Measurements from ENCODE around the gene RAB22A. TPM values are rescaled to one million over a fixed set of nuclear protein-coding genes. Genes with fewer than 3 reads are reported as not detected.
"Not testable (repeated sequence)": the region's sequence is repeated elsewhere in the genome, so short reads cannot be mapped to it uniquely, and the experiment has no call there.

Gene RAB22A
- total RNA-seq, 1 donor from 2014 or later = 7.0 TPM

DNA sequence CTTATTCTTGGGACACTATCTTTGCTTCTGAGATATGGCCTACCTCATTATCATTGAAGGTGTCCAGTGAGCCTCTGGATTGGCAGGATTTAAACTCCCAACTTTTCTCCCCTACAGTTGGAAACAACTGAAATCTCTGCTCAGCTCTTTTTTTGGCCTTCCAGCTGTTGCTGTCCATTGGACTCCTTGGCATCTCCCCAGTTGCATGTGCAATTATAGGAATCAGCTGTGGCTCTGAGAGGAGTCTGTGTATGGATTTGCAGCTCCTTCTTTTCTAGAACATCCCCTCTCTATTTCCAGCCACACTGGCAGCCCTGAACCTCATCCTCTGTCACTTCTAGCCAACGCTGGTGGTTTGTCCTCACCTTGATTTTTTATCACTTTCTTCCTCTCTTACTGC is 21.2 kb downstream of the RAB22A start:
- intact Hi-C loops (cut with micrococcal nuclease) = no loop called here
- ATAC-seq = peak; percentile 60
- DNase-seq = no peak

DNA sequence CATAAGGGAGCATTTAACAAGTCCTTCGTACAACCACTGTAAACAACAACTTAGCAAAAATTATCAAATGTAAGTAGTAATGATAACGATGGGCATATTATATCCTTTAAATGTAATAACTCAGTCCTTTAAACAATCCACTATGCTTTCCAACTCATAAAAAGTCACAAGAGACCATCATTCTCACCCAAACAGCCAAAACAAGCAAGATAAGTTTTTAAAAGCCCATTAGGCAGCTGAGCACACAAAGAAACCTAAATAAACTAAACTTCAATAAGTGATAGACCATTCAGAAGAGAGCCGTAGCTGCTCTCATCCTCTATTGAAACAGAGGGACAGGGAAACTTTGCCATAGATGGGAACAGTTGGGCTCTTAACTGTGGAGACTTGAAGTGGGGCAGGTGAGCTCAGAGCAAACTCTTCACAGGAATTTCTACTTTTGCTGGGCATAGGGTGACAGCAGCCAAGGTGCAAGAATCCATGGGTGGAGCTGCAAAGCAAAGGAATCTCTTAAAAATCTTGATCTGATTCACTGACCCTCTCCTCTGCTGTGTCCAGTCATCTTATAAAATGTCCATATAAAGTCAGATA is 22.5 kb downstream of the RAB22A start:
- intact Hi-C loops (cut with micrococcal nuclease) = no loop called here
- DNase-seq = no peak
- ATAC-seq = no peak

DNA sequence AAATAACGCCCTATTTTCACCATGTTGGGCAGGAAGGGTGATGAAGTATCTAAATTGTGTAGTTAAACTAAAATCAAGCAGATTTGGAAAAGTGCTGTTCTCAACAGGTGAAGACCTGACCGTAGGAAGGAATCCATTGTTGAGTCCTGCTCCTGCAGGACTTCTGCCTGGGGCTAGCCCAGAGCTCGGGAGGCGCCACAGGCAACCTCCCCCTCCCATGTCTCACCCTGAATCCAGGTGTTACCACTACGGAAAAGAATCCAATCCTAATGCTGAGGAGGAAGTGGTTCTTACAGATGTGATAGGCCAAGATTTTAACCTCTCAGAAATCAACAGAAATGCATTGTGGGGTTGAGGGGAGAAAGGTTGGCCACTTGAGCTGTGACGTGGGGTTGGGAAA is 30.2 kb downstream of the RAB22A start:
- intact Hi-C loops (cut with micrococcal nuclease) = no loop called here
- DNase-seq (no peak), ATAC-seq (no peak)

GRCh38 chr20:58340151-58340550 is 30.6 kb downstream of the RAB22A start:
- no peak for ATAC-seq
- no peak for DNase-seq
- intact Hi-C loops (cut with micrococcal nuclease) = no loop called here

- no peak for DNase-seq
- intact Hi-C loops (cut with micrococcal nuclease) = no loop called here
Measured at GRCh38 chr20:58340853-58341252, 31.3 kb downstream of the RAB22A start.

DNA sequence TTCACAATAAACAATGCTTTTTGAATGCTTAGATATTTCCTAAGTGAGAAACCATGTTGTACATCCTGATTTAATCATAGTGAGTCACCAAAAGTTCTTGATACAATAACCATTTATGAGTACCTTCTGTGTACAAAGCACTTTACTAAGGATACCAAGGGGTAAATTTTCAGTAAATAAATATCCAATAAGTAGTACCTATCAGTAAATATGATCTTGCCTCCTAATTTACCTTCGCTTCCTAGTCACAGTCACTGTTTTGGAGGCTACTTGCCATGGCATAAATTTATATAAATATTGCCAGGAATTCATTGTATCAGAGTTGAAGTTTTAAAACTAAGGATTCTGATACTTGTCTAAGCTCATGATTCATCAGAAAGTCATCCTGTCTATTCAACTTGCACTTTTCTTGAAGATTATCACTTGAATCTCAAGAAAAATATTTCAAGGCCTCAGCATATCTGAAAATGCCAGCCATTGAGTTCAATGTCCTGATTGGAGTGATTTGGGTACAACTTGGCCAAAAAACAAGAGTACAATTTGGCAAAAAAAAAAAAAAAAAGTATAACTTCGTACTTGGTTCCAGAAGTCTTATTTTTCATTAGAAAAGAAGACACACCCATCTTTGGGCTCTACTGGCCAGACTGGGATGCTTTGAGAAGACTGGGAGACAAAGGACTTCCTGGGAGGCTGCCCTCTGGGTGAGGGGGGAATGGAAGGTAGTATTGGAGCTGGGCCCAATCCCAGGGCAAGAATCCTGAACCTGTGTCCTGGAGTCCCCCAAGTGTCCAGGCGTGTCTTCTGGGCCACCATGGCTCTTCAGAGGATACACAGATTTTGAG is 32.8 kb downstream of the RAB22A start:
- intact Hi-C loops (cut with micrococcal nuclease) = no loop called here
- DNase-seq = no peak

More at GRCh38 chr20:58340853-58341252, 31.3 kb downstream of the RAB22A start:
- no peak for ATAC-seq

DNA sequence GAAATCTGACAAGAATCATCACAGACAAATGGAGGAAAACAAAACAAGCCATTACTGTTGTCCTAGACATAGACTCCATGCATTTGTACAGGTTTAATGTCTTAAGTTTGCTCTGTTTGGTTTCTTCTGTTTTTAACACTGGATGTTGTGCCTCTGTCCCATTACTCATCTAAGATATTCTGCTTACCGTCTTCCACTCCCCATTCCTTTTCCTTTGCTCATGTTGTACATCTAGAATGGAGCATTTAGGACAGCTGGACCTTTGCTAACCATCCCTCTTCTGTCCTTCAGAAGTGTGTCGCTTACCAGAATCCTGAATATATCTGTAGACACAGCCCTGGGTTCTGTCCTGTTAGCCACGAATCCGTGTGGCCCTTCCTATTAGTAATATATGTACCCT is 35.2 kb downstream of the RAB22A start:
- intact Hi-C loops (cut with micrococcal nuclease) = no loop called here
- DNase-seq (no peak), ATAC-seq (no peak)

More for the DNA sequence above, 32.8 kb downstream of the RAB22A start:
- ATAC-seq = no peak

GRCh38 chr20:58349570-58349969 is 40.1 kb downstream of the RAB22A start:
- ATAC-seq (no peak), DNase-seq (no peak)
- intact Hi-C loops (cut with micrococcal nuclease) = no loop called here

DNA sequence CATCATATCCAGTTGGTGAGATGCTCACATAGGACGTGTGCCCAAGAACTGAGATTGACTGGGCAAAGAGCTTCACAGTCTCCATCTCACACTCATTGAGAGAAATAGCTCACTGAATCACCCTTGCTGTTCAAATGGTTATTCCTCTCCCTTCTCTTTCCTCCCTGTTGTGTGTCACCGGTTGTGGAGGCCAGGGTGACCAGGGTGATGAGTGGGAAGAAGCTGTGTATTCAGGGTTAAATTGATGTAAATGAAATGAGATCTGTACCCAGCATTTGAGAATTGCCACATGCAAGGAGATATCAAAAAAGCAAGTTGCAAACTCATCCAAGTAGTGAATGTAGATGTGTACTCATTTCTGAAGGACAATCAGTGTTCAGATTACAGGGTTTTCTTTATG is 43.0 kb downstream of the RAB22A start:
- ATAC-seq = no peak
- intact Hi-C loops (cut with micrococcal nuclease) = no loop called here
- no peak for DNase-seq

DNA sequence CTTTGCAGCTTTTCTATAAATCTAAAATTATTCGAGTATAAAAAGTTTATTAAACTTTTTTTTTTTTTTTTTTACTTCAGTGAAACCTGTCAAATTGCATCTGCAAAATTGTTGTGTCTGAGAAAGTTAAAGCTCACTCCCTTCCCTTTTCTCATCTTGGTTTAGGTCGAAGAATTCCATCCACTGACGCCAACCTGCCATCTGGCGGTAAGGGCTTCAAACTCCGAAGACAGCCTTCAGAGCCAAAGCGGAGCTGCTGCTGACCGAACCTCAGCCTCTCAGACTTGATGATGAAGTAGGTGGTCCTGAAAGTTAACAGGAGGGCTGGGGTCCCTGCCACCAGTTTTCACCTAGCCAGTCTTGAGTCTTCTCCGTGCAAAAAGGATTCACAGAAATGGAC is 49.9 kb downstream of the RAB22A start:
- no peak for ATAC-seq
- intact Hi-C loops (cut with micrococcal nuclease) = no loop called here

GRCh38 chr20:58360936-58361335 is 51.4 kb downstream of the RAB22A start:
- no peak for ATAC-seq
- no peak for DNase-seq
- intact Hi-C loops (cut with micrococcal nuclease) = no loop called here

More for the DNA sequence above, 49.9 kb downstream of the RAB22A start:
- DNase-seq = no peak

DNA sequence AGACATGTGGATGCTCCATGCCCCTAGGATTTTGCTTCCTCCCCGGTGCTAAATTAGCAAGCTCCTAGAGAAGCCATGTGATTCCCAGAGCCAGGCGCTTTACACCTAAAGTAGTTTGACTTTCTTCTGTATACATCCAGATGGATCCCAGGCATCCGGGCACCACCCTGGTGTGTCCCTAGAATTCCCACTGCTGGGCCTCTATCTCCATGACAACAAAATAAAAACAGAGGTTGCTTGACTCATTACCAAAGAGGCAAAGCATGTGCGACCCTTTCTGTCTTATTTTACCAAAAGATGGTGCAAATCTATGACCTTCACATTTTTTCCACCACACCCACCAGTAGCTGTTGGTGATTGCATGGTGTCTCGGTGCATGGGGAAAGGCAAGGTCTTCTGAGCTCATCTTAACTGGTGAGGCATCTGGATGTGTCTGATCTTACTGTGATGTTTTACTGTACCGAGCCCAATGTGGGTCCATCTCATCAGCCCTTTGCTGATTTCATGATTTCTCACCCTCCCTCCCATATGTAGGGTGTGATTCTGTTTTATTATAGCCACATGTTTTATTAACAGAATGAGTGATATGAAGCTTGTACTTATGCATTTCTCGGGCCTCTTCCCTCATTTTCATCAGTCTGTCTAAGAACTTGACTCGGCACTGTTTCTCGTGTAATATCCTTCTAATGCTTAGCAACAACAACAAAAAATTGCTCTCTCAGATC is 52.1 kb downstream of the RAB22A start:
- DNase-seq (no peak), ATAC-seq (peak; percentile 64)
- intact Hi-C loops (cut with micrococcal nuclease) = no loop called here

DNA sequence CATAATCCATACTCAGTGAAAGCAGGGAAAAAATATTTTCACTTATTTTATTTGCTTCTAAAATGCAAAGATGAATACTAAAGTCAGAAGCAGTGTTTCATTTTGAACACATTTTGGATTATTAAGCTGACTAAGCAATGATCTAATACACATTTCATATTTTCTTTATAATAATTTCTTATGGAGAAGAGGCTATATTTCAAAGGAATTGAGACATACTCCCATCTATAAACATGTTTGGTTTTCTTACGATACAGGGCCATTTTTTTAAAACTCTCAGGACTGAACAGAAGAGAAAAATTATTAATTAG is 52.6 kb downstream of the RAB22A start:
- no peak for ATAC-seq
- intact Hi-C loops (cut with micrococcal nuclease) = no loop called here

GRCh38 chr20:58362970-58363369 is 53.5 kb downstream of the RAB22A start:
- ATAC-seq = no peak
- intact Hi-C loops (cut with micrococcal nuclease) = no loop called here
- no peak for DNase-seq

More for the DNA sequence above, 52.6 kb downstream of the RAB22A start:
- no peak for DNase-seq

DNA sequence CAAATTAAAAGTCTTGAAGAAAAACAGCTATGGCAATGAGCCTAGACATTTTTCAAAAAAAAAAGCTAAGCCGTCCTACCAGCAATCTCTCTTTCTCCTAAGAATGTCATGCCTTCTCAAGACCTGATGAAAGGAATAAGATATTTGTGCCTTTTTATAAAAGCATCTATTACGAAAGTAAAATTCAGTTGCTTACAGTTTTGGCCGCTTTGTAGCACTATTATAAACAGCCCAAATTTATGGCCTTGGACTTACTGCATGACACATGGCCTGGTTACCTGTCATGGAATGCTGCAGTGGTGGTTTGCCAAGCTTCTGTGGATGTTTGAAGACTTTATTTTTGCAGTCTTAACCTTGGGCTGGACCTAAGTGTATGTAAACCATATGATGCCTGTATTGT is 57.4 kb downstream of the RAB22A start:
- no peak for DNase-seq
- no peak for ATAC-seq
- intact Hi-C loops (cut with micrococcal nuclease) = no loop called here

- ATAC-seq (no peak), DNase-seq (no peak)
- intact Hi-C loops (cut with micrococcal nuclease) = no loop called here
Measured at GRCh38 chr20:58372806-58373205, 63.3 kb downstream of the RAB22A start.

DNA sequence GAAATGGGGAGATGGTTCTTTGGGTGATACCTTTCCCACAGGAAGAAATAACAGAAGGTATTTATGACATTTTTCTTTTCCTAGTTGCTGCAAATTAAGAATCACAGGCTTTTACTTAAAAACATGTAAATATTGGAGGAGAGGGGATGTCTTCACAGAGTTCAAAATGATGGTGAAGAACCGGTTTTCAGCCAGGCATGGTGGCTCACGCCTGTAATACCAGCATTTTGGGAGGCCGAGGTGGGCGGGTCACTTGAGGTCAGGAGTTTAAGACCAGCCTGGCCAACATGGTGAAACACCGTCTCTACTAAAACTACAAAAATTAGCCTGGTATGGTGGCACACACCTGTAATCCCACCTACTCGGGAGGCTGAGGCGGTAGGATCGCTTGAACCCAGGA is 63.8 kb downstream of the RAB22A start:
- intact Hi-C loops (cut with micrococcal nuclease); ATAC-seq; DNase-seq: not testable (repeated sequence)

DNA sequence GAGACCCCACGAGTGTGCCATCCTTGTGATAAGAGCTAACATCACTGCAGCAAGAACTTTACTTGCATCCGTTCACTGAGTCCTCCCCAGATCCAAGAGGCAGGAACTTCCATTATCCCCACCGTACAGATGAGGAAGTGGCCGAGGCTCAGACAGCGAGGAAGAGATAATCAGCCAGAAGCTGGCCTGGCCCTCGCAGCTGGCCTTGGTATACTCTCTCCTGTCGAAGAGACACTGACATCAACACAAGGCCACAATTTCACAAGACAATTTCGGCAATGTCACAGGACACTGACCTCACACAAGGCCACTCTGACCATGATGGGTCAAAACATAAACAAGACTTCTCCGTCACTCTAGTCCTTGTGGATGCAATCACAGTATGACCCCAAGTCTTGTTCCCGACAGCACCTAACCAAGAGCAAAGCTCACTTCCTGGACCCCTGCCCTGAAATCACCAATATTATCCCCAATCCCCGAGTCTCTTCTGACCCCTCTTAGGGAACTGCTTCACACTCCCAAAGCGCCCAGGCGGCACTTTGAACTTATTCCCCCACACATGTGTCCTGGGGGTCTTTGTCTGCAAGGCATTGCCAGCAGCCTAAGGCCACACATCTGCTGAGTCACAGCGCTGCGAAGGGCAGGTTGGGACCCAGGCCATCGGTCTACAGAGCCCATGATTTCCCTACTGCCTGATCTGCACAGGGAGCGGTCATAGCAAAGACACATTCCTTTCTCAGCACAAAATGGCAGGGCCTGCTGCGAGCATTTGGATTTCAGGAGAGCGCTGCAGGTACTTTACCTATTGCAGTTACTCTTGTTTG is 64.7 kb downstream of the RAB22A start:
- DNase-seq (no peak), ATAC-seq (no peak)
- intact Hi-C loops (cut with micrococcal nuclease) = no loop called here

DNA sequence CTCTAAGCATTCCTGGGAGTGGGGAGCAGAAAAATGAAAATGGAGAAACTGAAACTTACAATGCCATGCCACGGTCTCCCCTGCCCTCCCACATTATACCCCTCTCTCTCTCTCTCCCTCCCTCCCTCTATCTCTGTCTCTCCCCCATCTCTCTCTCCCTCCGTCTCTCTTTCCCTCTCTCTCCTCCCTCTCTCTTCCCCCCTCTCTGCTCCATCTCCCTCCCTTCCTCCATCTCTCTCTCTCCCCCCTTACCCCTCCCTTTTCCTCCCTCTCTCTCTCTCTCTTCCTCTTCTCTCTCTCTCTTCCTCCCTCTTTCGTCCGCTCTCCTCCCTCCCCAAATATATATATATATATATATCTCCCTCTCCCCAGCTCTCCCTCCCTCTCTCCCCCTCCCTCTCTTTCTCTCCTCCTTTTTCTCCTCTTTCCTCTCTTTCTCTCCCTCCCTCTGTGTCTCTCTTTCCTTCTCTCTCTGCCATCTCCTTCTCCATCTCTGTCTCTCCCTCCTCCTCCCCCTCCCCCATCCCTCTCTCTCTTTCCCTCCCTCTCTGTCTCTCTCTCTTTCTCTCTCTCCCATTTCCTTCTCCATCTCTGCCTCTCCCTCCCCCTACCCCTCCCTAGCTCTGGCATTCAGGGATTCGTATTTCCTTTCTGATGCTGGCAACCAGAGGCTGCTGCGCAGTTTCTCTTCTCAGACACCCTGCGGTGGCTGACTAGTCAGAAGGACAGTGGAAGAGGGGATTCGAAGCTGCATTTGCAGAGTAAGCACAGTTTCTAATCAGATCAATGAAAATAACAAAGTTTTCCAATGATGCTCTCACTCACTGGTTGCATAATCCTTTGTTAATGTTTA is 65.6 kb downstream of the RAB22A start:
- intact Hi-C loops (cut with micrococcal nuclease) = no loop called here
- ATAC-seq = peak; percentile 54
- no peak for DNase-seq

All from left ventricle myocardium superior (tissue), 1 donor.